Measurements from ENCODE around the gene ANKRD55.

DNA sequence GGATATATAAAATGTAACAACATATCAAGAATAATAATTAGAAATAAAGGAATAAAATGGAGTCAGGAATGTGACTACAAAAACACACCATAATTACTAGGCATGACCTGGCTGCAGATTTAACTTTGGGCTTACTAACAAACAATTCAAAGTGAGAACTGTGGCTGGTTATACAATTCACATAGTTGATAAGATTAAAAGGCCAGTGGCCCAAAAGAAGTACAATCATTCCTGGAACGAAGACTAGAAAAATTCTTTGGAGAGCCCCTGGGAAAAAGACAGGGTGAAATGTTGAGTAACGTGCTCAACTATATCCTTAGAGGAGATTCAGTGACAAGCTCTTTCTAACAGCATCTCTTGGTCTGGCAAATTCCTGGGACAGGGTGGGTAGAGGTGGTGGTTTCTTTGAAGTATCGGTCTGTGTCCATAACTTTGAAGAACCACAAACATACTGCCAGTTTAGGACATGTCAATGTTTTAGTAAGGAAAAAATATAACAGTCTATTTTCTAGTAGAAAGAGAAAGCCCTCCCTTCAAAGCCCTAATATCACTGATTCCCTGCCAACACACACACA is 163.4 kb downstream of the ANKRD55 start:
- TF ChIP-seq, protein P1, sequence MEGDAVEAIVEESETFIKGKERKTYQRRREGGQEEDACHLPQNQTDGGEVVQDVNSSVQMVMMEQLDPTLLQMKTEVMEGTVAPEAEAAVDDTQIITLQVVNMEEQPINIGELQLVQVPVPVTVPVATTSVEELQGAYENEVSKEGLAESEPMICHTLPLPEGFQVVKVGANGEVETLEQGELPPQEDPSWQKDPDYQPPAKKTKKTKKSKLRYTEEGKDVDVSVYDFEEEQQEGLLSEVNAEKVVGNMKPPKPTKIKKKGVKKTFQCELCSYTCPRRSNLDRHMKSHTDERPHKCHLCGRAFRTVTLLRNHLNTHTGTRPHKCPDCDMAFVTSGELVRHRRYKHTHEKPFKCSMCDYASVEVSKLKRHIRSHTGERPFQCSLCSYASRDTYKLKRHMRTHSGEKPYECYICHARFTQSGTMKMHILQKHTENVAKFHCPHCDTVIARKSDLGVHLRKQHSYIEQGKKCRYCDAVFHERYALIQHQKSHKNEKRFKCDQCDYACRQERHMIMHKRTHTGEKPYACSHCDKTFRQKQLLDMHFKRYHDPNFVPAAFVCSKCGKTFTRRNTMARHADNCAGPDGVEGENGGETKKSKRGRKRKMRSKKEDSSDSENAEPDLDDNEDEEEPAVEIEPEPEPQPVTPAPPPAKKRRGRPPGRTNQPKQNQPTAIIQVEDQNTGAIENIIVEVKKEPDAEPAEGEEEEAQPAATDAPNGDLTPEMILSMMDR (IDR thresholded peaks at IDR 0.05): no peak
- TF ChIP-seq EZH2 (IDR thresholded peaks at IDR 0.05): no peak
- no peak for TF ChIP-seq EZH2phosphoT487 (IDR thresholded peaks at IDR 0.05)

All from neural progenitor cell (in vitro differentiated cells).